ENCODE measurements around the gene DHX35.

GRCh38 chr20:39038495-39038894, 76.4 kb downstream of the DHX35 start:
- TF ChIP-seq SUZ12 (IDR thresholded peaks at IDR 0.05; ENCODE audit: unreplicated experiment) (no peak), CHD4 (IDR thresholded peaks at IDR 0.05) (no peak), SMAD1 (IDR thresholded peaks at IDR 0.05; ENCODE audit: low read depth, partially characterized antibody) (no peak), RELB (IDR thresholded peaks at IDR 0.05; ENCODE audit: low read depth) (no peak), EZH2 (IDR thresholded peaks at IDR 0.05; ENCODE audit: borderline replicate concordance, control insufficient read depth, low read depth, low read length) (no peak), KLF5 (IDR thresholded peaks at IDR 0.05; ENCODE audit: partially characterized antibody) (no peak), TCF7 (IDR thresholded peaks at IDR 0.05; ENCODE audit: borderline replicate concordance) (no peak), POLR2AphosphoS2 (IDR thresholded peaks at IDR 0.05; ENCODE audit: low read depth, low read length) (no peak), HDAC6 (IDR thresholded peaks at IDR 0.05; ENCODE audit: unreplicated experiment) (no peak), RELA (IDR thresholded peaks at IDR 0.05; ENCODE audit: borderline replicate concordance, partially characterized antibody) (no peak), CHD1 (IDR thresholded peaks at IDR 0.05; ENCODE audit: low read depth, low read length) (no peak), POLR2A (IDR thresholded peaks at IDR 0.05; ENCODE audit: low read depth, low read length) (no peak)
- TF ChIP-seq, protein P1, sequence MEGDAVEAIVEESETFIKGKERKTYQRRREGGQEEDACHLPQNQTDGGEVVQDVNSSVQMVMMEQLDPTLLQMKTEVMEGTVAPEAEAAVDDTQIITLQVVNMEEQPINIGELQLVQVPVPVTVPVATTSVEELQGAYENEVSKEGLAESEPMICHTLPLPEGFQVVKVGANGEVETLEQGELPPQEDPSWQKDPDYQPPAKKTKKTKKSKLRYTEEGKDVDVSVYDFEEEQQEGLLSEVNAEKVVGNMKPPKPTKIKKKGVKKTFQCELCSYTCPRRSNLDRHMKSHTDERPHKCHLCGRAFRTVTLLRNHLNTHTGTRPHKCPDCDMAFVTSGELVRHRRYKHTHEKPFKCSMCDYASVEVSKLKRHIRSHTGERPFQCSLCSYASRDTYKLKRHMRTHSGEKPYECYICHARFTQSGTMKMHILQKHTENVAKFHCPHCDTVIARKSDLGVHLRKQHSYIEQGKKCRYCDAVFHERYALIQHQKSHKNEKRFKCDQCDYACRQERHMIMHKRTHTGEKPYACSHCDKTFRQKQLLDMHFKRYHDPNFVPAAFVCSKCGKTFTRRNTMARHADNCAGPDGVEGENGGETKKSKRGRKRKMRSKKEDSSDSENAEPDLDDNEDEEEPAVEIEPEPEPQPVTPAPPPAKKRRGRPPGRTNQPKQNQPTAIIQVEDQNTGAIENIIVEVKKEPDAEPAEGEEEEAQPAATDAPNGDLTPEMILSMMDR (IDR thresholded peaks at IDR 0.05 in 2 of 3, conservative IDR thresholded peaks at IDR 0.05 in 1 of 3; ENCODE audit: control insufficient read depth in 2 of 3, extremely low read depth in 1 of 3, insufficient read depth in 1 of 3, low read depth in 3 of 3, low read length in 3 of 3): no peak
